GM12878 (cell line): Measurements from ENCODE around the gene PODXL2.

Experiments
- CREB1 ChIP-seq: IDR thresholded peaks from 2 replicates; pipeline ENCODE4 v1.6.1; 2012; ENCODE audit warnings: low read depth, mild to moderate bottlenecking, inconsistent platforms
- EP300 ChIP-seq, 2 experiments: fragments of 150-350 bp in 1 of 2; IDR thresholded peaks; 2 replicates each; pipeline ENCODE4 v1.6.1; 2011 to 2012; ENCODE audit warnings: low read depth in 2 of 2, low read length in 2 of 2, borderline replicate concordance in 1 of 2, improper control_type of control experiment in 1 of 2, inconsistent platforms in 1 of 2; ENCODE audit not compliant: control insufficient read depth in 1 of 2
- TF ChIP-seq, protein P1 (sequence below), 3 experiments: IDR thresholded peaks in 2 of 3; conservative IDR thresholded peaks in 1 of 3; 2 replicates each; pipeline ENCODE4 v1.5.1; 2011; ENCODE audit warnings: low read depth in 3 of 3, low read length in 3 of 3, mild to moderate bottlenecking in 3 of 3, control low read depth in 2 of 3, moderate library complexity in 2 of 3, inconsistent platforms in 1 of 3, mixed read lengths in 1 of 3; ENCODE audit not compliant: control insufficient read depth in 2 of 3, insufficient read depth in 1 of 3; ENCODE audit errors: extremely low read depth in 1 of 3

DNA sequence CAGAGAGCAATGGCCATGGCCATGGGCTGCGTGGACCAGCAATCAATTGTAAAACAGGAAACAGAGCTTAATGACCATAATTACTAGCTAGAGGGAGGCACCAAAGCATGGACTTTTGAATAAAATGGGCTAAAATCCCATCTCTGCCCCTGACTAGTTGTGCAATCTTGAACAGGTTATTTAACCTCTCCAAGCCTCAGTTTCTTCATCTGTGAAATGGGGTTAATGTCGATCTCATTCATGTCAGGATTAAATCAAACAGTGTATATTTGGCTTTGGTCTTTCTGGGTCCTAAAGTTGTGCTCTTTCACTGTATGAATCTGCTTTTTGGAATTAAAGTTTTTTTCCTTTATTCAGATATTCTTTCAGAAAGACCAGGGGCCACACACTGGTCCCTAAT is 79.9 kb downstream of the PODXL2 start:
- TF ChIP-seq EP300 (IDR thresholded peaks at IDR 0.05; ENCODE audit: borderline replicate concordance in 1 of 2, control insufficient read depth in 1 of 2, low read depth in 2 of 2, low read length in 2 of 2), result no peak
- TF ChIP-seq, protein P1, sequence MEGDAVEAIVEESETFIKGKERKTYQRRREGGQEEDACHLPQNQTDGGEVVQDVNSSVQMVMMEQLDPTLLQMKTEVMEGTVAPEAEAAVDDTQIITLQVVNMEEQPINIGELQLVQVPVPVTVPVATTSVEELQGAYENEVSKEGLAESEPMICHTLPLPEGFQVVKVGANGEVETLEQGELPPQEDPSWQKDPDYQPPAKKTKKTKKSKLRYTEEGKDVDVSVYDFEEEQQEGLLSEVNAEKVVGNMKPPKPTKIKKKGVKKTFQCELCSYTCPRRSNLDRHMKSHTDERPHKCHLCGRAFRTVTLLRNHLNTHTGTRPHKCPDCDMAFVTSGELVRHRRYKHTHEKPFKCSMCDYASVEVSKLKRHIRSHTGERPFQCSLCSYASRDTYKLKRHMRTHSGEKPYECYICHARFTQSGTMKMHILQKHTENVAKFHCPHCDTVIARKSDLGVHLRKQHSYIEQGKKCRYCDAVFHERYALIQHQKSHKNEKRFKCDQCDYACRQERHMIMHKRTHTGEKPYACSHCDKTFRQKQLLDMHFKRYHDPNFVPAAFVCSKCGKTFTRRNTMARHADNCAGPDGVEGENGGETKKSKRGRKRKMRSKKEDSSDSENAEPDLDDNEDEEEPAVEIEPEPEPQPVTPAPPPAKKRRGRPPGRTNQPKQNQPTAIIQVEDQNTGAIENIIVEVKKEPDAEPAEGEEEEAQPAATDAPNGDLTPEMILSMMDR (IDR thresholded peaks at IDR 0.05 in 2 of 3, conservative IDR thresholded peaks at IDR 0.05 in 1 of 3; ENCODE audit: control insufficient read depth in 2 of 3, extremely low read depth in 1 of 3, insufficient read depth in 1 of 3, low read depth in 3 of 3, low read length in 3 of 3), result no peak
- TF ChIP-seq CREB1, result no peak
